GM21423 (cell line): ENCODE data around the gene APBB2.
A peak's percentile ranks its signal among the peaks of the same experiment; 100 is the strongest.

Experiments used
- ATAC-seq: cut with Tn5 transposase; IDR thresholded peaks from one replicate; pipeline ENCODE4 v1.9.1; 2021; ENCODE audit warnings: mild to moderate bottlenecking, moderate library complexity; ENCODE audit not compliant: unreplicated experiment

APBB2 gene

DNA sequence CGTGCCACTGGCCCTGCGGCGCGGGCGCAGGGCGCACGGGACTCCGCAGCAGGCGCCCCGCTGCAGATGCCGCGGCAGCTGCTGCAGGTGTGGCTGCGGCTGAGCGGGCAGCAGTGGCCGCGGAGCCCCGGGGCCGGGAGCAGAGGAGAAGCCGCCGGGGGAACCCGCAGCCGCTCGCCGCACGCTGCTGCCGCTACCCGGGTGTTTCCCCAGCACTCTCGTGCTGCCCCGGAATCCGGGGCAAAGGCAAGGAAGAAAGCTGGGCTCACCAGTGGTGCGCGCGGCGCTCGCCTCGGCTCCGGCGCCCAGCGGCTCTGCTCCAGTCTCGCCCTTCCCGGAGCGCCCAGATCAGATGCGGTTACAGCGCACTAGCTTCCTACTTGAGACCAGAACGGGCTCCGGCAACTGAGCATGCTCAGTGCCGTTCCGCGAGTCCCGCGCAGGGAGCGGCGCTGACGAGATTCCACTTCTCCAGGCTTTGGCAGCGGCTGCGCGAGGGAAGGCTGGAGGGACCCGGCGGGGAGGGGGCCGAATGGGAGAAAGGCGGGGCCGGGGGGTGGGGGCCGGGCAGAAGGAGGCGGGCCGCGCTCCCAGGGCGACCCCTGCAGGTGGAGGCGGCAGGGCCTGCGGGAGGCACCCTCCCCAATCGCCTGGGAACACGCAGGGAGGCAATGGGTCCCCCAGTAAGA, at the start of gene APBB2:
Gene APBB2 (minus strand): TSS at position 407 of the 689 bp plus-strand sequence. CDS start 181,288 bp downstream, outside the sequence.
- ATAC-seq = peak; percentile 51

DNA sequence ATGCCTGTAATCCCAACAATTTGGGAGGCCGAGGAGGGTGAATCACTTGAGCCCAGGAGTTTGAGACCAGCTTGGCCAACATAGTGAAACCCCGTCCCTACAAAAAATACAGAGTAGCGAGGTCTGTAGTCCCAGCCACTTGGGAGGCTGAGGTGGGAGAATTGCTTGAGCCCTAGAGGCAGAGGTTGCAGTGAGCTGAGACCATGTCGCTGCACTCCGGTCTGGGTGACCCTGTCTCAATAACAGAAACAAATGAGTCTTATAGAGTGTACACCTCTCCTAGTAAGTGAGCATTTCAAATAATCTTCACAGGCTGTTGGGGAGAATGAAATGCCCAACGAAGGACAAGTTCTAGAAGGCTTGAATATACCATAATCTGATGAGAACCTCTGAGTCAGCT, 47.9 kb upstream of the APBB2 start:
- no peak for ATAC-seq

DNA sequence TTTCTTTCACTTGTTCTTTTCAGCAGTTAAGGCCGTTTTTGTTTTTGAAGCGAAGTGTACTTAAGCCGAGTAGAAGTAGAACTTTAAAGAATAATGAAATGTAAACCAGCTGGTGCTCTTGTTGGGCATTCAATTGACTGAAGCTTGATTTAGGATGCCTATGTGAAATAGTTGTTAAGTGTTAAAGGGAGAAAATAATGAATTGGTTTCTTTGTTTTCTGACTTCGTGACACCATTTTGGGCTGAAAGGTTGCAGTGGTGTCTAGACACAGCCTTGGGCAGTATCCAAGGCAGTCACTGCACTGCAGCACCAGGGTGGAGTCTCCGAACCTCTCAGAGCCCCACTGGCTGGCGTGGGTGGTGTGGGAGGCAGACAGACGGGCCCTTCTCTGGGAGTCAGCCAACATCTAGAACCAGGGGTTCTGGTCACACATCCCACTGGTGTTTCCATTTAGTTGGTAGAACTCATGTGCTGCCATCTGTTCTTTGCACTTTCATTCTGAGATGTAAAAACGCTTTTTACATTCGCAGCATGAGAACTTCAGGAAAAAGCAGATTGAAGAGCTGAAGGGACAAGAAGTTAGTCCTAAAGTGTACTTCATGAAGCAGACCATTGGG, 45.9 kb upstream of the APBB2 start:
- ATAC-seq = no peak

DNA sequence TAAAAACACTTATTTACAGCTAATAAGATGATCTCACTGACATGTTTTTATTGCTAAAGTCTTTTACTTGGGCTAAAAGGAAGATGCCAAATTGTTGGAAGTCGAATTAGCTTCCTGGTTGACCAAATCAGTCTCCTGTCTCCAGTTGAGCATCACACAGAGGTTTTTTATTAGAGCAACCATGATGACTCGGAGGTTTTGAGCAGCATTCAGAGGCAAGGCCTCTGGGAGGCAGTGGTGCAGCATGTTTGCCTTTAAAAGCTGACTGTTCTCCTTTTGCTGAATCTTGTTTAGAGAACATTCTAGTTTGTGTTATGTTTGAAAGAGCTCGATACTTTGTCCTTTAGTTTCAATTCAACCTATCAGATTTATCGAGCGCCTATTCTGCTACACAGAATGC, 44.4 kb upstream of the APBB2 start:
- no peak for ATAC-seq

DNA sequence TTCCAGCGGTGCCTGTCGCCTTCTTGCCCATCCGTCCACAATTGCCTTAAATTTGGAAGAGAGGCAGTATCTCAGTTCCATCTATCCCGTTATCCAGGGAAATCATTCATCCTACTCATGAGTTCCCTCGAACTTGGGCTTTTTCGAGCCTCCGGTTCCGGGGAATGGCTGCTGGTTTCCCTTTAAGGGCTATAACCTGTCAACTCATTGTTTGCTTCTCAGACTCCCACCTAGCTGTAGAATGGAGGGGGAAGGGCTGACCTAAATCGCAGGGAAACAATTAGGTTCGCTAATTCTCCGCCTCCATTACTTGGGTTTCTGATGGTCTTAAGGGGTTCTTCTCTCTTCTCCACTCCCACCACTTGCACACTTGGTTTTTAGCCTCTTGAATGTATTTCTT, 43.6 kb upstream of the APBB2 start:
- ATAC-seq = no peak

DNA sequence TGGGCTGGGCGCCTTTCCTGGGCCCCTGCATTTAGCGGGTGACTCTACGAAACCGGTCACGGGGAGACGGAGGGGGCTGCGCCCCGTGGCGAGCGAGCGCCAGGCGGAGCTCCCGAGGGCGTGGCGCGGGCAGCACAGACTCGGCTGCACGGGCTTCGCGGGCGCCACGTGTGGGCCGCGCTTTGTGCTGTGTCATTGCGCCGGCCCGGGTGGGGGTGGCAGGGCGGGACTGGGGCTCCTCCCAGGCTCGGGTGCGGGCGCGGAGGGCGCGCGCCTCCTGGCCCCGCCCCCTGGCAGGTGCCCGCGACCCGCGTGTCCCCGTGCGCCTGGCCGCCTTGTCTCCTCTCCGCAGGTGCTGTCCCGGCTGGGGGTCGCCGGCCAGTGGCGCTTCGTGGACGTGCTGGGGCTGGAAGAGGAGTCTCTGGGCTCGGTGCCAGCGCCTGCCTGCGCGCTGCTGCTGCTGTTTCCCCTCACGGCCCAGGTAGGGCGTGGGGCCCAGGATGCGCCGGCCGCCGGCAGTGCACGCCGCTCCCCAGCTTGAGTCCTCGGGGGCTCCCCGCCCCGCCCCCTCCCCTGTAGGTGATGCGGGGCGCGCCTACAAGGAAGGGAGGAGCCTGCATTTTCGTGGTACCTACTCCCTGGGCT, 43.0 kb upstream of the APBB2 start:
- ATAC-seq = peak; percentile 46

DNA sequence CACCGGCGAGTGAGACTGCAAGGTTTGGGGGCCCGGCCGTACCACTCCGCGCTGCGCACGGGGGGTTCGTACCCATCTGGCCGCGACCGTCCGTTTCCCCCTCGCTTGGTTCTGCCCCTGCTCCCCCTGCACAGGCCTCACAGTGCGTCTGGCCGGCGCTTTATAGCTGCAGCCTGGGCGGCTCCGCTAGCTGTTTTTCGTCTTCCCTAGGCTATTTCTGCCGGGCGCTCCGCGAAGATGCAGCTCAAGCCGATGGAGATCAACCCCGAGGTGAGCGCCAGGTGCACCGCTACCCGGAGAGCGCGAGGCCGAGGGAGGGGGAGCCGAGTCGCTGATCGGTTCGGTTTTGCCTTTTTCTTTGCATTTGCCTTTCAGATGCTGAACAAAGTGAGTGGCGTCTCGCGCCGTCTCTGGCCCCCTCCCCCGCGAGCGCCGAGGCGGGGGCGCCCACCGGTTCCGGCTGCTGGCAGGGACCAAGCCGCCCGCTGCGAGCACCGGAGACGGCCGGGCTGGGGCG, 42.5 kb upstream of the APBB2 start, which contains the start of gene UCHL1:
Gene UCHL1 (plus strand): TSS at position 189 of the 517 bp plus-strand sequence. CDS start 49 bp downstream, at position 238.
- ATAC-seq = no peak

DNA sequence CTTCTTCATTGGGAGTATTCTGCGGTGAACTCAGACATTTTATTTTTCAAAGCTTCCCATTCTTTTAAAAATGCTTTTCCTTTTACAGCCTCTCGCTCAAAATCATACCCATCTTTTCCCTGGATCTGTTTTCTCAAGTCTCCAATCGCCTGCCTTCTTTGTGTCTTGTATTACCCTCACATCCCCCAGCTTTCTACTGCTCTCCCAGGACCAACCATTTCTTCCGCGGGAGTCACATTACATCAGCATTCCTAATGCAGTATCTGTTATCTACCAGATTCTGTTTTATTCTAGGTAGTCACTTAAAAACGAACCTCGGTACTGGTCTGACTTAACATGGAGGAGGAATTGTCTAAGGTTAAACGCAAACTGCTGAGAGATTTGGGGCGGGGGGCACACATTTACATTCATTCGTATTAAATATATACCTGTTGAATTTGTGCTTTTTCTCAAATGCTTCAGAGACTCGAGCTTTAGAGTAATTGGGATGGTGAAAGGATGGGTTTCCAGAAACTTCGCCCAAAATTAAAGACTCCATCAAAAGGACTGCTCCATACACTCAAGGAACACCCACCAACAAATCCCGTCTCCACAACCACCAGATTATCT, 41.9 kb upstream of the APBB2 start:
- no peak for ATAC-seq

DNA sequence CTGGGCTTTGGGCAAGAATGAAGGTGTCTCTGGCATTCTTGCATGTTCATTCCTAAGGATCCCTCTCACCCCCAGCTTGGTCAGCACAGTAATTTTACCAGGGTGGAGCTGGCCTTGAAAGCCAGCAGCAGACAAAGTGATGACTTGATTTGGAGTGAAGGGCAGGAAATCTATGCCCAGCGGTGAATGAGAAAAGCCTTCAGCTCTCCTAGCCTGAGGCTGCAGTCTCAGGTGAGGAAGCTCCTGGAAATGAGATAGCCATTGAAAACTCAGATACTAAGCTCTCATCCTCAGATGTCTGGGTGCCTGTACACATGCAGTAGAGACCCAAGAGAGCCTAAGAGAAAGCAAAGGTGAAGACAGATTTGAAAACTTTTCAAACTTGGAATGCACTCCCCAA, 31.6 kb upstream of the APBB2 start:
- ATAC-seq = no peak

DNA sequence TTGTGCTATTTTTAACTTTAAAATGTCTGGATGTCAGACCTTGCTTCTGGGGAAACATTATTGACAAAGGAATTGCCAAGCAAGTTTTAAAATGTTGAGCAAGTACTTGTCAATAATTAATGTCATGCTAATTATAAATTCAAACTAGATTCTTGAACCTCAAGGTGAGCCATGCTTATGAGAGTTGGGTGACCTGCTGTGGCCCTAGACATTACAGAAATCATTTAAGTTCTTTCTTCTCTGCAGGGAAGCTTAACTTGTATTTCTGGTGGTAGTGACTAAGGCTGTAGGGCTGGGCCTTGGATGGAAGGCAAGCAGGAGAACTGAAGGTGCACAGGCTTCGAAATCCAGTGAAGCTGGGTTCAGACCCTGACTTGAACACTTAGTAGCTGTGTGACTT, 27.6 kb upstream of the APBB2 start:
- ATAC-seq = no peak

DNA sequence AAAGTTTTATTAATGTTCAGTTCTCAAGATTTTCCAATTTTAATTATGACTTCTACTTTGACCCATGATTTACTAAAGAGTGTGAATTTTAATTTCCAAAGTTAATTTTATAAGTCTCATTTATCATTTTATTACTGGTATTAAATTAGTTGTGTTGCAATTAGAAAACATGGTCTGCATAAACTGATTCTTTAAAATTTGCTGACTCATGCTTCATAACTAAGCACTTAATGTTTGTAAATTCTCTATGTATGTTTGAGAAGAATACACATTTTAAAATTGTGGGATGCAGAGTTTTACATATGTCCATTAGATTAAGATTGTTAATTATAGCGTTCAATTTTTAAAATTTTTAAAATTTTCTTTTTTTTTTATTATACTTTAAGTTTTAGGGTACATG, 22.2 kb upstream of the APBB2 start:
- no peak for ATAC-seq

DNA sequence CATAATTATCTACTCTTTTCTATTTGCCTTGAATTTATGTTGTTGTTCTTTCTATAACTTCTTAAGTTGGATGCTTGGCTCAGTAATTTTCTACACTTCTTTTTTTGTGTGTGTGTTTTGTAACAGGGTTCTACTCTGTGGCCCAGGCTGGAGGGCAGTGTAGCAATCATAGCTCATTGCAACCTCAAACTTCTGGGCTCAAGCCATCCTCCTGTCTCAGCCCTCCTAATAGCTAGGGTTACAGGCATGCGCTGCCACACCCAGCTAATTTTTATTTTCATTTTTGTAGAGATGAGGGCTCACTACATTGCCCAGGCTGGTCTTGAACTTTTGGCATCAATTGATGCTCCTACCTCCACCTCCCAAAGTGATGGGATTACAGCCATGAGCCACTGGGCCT, 21.7 kb upstream of the APBB2 start:
- ATAC-seq = no peak

DNA sequence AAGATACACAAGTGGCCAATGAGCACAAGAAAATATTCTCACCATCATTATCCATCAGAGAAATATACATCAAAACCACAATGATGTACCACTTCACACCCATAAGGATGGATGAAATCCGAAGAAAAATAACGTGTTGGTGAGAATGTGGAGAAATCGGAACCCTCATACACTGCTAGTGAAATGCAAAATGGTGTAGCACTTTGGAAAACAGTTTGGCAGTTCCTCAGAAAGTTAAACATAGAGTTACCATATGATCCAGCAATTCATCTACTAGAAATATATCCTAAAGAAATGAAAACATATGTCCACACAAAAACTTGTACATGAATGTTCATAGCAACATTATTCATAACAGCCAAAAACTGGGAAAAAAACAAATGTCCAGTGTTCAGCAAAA, 18.5 kb upstream of the APBB2 start:
- ATAC-seq = no peak

DNA sequence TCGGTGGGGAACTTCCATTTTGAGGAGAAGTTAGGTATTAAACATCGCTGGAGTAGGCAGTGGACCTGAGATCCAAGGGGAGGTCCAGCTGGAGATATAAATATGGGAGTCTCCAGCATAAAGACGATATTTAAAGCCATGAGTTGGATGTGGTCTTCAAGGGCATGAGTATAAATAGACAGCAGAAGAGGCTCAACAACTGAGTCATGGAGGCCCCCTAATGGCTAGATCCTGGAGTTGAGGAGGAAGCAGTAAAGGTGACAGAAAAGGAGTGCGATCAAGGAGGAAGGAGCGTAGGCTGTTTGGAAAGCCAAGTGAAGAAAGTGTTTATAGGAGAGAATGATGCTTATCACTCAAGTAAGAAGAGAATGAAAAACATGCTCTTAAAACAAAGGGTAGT, 18.1 kb upstream of the APBB2 start:
- ATAC-seq = no peak

DNA sequence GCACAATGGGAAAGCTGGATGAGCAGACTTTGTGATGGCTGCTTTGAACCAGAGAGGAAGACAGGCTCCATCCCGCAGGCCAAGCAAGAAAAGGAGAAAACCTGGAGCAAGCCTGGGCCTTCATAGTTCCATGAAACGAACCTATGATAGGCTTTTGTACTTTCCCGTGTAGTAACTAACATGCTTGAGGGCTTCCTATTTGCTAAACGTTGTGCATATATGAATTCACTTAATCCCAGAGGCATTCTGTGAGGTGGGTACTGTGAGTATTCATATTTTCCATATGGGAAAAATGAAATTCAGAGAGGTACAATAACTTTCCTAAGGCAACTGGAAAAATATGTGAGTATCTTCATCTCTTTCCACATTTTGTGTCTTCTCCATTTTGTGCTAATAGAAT, 13.6 kb upstream of the APBB2 start:
- ATAC-seq = no peak

DNA sequence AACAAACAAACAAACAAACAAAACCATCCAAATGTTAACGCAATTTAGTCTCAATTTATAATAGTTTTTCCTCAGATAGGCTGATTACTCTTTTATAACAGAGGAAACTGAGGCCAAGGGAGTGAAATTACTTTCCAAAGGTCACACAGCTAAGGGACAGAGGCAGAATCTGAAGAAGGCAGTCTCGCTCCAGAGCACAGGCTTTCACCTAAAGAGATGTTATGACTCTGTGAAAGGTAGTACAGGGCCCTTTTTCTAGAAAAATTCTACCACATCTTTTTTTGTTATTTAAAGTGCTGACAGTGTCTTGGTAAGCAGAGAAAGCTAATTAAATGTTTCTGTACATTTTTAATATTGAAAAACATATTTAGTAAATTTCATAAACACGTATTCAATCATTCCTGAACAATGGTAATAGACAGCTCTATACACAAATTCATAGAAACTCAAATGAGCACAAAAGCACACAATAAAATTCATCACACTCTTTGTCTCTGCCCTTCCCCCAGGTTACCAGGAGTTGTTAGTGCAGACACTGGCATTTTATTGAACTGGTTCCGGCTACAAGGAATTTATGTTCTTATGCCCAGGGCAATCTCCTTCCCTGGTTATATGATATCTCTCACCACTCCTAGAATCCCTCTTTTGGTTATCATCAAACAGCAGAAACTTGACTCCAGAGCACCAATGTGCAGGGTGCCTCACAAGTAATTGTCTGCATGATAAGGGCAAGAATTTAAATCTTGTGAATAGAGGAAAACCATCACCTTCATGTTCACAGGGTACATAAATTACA, 7.7 kb upstream of the APBB2 start:
- no peak for ATAC-seq

DNA sequence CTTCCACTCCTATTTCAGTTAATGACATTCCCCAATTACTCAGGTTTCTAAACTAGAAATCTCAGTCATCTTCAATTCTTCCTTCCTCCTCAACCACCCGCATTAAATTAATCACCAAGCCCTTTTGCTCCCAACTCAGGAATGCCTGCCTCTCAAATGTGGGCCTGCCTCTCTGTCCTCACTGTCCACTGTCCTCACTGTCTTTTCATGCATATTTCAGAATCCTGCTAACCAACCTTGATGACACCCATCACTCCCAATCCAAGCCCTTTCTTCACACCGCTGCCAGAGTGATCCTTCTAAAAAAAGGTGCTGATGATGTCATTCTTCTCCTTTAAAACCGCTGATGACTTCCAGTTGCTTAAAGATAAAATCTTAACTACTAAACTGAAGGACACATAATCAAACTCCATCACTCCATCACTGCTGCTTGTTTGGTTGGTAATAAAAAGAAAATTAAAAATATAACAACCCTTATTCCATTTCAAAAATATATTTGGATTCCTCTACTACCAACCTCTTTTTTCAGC, 5.1 kb upstream of the APBB2 start:
- no peak for ATAC-seq

DNA sequence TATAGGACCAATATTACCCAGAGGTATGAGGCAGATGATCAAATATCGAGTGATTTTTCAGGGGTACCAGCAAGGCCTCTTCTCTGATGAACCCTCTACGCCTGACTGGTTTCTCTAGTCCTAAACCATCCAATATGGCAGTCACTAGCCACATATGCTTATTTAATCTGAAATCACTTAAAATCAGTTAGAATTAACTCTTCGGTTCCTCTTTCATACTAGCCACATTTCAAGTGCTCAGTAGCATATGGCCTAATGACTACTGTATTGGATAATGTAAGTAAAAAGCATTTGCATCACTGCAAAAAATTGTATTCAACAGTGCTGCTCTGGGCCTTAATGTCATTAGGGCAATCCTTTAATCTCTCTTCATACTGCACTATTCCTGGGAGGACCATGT, 4.4 kb upstream of the APBB2 start:
- ATAC-seq = no peak

DNA sequence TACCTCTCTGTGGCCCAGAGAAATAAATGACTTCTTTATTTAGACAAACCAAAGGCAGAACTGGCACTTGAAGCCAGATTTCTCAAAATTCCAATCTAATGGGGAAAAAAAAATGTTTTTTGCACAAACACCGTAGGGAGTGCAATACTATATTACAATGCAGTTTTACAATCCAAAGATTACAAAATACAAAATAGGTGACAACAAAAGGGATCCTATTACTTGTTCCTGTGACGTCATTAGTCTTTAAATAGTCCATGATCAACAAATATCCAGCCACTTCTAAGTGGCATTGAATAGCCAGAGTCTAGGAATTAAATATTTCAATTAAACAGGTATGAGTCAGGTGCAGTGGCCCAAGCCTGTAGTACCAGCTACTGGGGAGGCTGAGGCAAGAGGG, 3.0 kb upstream of the APBB2 start:
- ATAC-seq = no peak

DNA sequence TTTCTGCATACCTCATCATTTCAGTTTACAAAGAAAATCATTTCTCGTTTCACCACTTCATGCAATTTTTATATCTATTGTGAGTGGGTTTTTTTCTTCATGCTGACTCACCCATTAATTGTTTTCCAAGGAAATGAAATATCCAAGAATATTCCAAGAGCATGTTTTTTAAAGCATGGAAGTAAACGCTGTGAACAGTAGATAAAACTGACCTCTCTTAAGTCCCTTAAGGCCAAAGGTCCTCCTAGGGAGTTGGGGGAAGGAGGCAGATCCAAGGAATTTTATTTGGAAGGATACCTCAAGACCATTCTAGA, 2.6 kb upstream of the APBB2 start:
- ATAC-seq = no peak
